RCC 7860 (cell line): Measurements from ENCODE around the gene OSBPL9.
"Not testable (repeated sequence)": the region's sequence is repeated elsewhere in the genome, so short reads cannot be mapped to it uniquely, and the experiment has no call there.

ENCODE experiments used
- DNase-seq: peaks from one replicate; pipeline ENCODE4 v3.0.0-alpha.2; 2015; ENCODE audit warnings: low spot score
- FAIRE-seq: peaks from 2 replicates; lab custom pipeline; 2012; peaks lifted over from hg19 to GRCh38; lab: Jason Lieb, UNC

Gene OSBPL9

DNA sequence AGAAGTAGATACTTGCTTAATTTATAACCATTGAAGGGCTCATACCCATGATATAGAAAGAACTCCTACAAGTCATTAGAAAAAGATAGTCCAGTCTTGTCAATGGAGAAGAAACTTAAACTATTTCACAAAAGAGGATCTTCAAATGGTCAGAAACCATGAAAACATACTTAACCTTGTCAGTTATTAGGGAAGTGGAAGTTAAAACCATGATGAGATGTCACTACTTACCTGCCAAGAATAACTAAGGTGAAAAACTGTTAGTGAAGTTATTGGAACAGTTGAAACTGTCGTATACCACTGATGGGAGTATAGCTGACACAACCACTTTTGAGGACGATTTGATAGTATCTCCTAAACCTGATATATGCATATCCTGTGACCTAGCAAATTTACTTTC lies 46.8 kb downstream of the OSBPL9 start:
- DNase-seq: no peak
- no peak for FAIRE-seq

DNA sequence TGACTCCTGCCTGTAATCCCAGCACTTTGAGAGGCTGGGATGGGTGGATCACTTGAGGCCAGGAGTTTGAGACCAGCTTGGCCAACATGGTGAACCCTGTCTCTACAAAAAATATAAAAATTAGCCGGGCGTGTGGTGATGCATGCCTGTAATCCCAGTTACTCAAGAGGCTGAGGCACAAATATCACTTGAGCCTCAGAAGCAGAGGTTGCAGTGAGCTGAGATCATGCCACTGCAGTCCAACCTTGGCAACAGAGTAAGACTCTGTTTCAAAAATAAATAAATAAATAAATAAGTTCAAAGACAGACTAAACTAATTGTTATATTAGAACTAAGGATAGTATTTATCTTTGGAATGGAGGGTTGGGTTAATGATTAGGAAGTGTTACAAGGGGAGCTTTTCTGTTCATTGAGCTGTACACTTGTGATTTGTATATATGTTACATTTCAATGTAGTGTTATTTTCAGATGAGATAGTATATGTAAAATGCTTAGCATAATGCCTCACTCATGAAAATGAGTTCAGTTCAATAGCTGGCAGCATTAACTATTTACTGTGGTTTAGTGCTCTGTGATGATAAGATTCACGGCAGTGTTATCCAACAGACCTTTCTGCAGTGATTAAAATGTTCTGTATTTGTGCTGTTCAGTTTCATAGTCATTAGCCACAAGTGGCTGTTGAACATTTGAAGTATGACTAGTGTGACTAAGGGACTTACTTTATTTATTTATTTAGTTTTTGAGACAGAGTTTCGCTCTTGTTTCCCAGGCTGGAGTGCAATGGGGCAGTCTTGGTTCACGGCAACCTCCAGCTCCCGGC lies 47.7 kb downstream of the OSBPL9 start:
- peak; percentile 46 for FAIRE-seq

DNA sequence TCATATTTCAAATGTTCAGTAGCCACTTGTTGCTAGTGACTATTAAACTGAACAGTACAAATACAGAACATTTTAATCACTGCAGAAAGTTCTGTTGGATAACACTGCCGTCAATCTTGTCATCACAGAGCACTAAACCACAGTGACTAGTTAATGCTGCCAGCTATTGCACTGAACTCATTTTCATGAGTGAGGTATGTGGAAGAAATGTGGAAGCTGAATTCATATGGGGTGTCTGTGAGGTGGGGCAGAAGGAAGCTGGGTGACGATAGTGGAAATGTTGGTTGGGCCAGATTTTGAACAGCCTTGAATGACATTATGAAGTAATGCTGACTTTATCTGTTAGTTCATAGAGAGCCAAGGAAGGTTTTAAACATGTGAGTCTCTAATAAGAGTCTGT lies 49.6 kb downstream of the OSBPL9 start:
- DNase-seq: peak; percentile 19
- no peak for FAIRE-seq

More for the DNA sequence above, 47.7 kb downstream of the OSBPL9 start:
- peak; percentile 23 for DNase-seq

DNA sequence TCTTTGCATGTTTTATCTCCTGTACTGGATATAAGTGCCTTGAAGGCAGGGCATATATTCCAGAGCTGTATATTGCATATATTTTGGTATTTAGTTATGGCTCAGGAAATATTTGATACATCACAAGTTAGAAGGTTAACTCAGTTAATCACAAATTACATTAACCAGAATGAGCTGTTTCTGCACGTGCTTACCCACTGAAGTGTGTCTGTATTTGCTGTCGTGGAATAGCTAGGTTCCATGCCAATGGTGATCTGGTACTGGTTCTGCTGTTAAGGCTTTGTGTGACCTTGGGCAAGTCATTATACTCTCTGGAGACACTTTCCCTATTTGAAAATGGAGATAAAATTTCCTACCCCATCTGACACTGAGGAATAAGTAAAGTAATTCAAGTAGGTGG lies 50.7 kb downstream of the OSBPL9 start:
- FAIRE-seq: peak; percentile 69
- peak; percentile 44 for DNase-seq

DNA sequence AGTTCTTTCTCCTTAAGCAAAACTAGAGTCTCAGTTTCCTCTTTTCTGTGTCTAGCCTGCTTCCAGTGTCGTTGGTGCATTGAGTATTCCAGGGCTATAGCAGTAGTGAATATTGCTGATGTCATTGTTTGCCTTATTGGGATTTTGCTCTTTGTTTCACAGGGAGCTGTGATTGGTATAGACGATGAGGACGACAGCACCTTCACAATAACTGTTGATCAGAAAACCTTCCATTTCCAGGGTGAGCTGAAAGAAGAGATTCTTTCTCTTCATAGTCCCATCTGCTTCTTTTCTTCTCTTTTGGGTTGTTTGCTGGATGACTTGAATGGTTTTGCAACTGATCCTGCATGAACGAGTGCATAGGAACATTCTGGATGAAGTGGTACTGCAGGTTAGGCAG lies 52.4 kb downstream of the OSBPL9 start:
- DNase-seq: no peak
- no peak for FAIRE-seq

DNA sequence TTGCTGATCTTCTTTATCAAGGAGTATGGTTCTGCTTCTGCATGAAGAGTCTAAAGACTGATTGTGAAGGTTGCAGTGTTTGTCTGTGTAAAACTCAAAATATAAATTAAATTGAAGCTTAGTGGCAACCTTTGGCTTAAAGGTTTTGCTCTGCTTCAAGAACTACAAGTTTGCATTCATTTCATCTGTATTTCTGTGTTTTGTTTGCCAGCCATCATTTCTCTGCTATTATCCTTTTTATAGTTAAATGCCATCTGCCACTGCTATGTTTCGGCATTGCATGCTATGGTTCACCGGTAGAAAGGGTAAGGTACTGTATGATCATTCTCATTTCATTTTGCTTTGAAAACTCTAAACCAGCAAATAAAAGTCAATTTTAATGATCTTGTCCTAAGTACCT lies 52.9 kb downstream of the OSBPL9 start:
- DNase-seq: no peak
- FAIRE-seq: no peak

DNA sequence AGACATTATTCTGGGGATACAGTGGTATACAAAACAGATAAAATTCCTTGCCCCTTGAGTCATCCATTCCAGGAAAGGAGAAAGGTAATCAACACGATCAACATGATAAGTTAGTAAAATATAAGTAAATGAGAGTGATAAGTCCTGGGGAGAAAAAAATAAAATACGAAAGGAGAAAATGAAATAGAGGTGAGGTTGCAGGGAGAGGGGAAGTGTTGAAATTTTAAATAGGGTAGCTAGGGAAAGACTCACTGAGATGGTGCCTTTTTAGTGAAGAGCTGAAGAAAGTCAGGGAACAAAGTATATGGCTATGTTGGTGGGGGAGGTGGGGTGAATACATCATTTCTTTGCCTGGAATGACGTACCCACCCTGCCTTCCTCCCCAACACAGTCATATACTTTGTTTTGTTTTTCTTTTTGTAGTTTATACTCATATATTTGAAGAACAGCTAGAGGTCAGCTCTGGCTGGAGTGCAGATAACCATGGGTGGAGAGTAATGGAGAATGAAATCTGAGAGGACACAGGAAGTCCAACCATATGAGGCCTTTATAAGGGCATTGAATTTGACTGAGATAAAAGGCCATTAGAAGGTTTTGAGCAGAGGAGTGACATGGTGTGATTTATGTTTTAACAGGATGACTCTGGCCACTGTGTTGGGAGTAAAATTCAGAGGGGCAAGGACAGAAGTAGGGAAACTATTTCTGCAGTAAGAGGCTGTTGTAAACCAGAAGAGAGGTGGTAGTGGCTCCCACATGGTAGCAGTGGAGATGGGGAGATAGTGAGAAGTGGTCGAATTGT lies 54.8 kb downstream of the OSBPL9 start:
- no peak for DNase-seq
- no peak for FAIRE-seq

DNA sequence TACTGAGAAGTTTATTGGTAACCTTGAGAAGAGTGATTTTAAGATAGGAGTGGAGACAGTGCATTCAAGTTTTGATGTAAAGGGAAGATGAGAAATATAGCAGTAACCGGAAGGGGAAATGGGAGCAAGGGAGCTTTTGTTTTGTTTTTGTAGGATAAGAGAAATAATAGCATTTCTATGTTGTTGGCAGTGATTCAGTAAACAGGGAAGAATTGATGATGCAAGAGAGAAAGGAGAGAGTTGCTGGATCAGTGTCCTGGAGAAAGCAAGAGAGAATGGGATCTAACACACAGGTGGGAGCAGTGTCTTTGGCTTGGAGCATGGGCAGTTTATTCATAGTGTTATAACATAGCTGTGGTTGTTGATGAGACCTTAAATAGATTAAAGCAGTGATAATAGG lies 56.4 kb downstream of the OSBPL9 start:
- DNase-seq (no peak), FAIRE-seq (no peak)

DNA sequence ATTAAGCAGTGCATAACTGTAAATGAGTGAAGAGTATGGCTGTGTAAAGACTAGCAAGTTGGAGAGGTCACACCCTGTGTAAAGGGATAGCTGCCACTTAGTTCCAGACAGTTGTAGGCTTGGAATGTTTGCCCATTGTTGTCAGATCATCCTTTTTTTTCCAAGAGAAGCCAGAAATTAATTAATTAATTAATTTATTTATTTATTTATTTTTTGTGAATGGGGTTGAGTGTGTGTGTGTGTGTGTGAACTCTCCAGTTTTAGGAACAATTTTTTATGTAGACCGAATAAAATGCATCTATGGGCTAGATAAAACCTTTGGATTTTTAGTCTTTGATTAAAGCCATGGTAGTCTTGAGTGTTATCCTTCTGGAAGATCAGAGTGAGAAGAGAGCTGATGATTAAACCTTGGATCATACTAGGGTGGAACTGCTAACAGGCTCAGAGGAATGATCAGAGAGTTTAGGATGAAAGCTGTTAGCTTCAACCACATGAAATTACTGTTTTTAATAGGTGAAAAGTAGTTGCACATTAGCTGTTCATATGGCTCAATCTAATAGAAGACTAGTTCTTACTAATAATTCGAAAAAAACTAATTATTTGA lies 58.4 kb downstream of the OSBPL9 start:
- DNase-seq: no peak
- FAIRE-seq: no peak

DNA sequence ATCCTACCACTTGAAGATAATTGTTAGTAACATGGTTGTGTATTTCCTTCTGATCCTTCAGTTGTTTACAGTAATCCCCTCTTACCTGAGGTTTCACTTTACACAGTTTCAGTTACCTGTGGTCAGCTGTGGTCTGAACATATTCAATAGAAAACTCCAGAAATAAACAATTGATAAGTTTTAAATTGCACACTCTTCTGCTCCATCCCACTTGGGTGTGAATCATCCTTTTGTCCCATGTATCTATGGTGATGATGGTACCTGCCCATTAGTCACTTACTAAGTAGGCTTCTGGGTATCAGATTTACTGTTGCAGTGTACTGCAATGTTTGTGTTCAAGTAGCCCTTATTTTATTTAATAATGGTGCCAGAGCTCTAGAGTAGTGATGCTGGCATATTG lies 62.5 kb downstream of the OSBPL9 start:
- FAIRE-seq: no peak

DNA sequence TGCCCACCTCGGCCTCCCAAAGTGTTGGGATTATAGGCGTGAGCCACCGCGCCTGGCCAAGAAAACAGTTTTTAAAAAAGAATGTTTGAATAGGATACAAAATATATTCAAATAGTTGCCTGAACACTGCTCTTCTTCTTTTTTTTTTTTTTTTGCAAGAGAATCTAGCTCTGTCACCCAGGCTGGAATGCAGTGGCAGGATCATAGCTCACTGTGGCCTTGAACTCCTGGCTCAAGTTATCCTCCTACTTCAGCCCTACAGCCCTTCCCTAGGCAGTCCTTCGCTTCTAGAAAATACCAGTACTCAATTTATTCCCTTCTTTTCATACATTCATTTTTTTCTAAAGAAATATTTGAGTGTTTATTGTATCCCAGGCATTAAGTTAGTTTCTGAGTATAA lies 67.9 kb downstream of the OSBPL9 start:
- DNase-seq (no peak), FAIRE-seq (no peak)

More for the DNA sequence above, 62.5 kb downstream of the OSBPL9 start:
- peak; percentile 44 for DNase-seq

DNA sequence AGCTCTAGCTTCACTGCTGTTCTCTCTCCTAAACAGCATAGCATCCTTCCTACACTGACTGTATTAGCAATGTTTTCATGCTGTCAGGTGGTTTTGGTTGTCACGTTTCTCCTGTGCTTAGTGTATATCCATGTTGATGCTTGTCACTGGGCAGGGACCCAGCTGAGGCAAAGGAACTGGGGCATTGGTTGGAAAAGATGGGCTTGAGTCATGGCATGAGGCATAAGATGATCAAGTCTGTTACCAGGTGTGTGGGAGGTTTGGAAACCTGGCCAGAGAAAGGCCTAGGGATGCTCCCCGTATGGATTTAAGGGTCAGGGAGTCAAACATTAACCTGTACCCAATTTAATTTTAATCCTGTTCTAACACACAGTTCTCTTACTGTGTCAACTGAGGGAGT lies 69.6 kb downstream of the OSBPL9 start:
- no peak for FAIRE-seq
- peak; percentile 50 for DNase-seq

DNA sequence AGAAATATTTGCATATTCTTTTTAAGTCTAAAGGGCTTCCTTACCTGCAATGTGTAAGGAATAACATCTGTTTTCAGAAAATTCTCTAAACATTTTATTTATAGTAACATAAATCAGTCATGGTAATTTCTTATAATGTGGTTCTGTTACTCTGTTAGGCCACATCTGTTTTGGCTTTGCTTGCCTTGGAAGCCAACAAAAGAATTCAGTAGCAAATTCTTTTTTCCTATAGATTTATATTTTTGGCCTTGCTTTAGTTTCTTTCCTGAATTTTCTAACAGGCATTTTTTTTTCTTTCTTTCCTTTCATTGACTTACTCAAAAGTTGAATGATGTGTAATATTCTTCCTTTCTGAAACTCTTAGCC lies 72.2 kb downstream of the OSBPL9 start:
- no peak for FAIRE-seq
- DNase-seq: no peak

DNA sequence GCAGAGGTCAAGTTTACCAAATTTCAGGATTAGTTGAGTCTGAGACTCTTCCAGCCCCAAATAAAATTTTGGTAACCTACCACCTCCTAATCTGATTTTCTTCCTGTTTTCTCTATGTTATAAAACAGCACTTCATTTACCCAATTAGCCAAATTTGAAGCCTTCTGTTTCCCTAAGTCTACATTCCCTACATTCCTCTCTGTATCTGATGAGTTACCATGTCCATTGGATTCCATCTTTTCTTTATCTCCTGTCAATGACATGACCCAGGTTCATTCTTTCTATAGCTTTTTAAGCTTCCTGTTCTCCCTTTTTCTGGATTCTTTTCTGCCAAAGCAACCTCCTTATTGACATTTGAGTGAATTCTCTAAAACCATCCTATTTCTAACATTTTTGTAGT lies 72.8 kb downstream of the OSBPL9 start:
- no peak for FAIRE-seq
- DNase-seq: no peak

DNA sequence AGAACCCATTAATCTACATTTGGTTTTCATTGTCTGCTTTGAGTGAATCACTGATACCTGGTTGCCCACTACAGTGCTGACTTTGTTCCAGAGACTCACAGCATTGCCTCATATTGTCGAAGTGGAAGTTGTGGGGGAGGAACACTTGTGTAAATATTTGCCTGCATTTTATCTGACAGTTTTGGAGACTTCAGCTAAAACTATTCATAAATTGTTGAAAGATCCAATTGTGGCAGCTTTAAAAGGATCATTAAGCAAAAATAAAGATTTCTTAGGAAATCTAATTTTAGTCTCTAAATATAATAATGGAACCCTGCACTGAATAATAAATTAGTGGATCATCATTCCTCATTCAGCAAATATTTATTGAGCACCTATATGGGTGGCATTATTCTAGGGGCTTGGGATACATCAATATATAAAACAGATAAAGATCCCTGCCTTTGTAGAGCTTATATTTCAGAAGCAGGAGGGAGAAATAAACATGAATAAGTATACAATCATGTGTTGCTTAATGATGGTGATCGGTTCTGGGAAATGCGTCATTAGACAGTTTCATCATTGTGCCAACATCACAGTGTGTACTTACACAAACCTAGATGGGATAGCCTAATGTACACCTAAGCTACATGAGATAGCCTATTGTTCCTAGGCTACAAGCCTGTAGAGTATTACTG lies 73.5 kb downstream of the OSBPL9 start:
- DNase-seq (peak; percentile 44), FAIRE-seq (peak; percentile 83)

DNA sequence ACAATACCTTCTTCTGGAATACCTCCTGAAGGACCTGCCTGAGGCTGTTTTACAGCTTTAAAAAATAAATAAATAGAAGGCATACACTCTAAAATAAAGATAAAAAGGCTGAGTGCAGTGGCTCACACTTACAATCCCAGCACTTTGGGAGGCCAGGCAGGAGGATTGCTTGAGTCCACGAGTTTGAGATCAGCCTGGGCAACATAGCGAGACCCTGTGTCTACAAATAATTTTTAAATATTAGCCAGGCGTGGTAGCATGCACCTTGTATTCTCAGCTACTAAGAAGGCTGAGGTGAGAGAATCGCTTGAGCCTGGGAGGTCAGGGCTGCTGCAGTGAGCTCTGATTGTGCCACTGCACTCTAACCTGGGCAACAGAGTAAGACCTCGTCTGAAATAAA lies 75.0 kb downstream of the OSBPL9 start:
- DNase-seq: no peak
- no peak for FAIRE-seq

DNA sequence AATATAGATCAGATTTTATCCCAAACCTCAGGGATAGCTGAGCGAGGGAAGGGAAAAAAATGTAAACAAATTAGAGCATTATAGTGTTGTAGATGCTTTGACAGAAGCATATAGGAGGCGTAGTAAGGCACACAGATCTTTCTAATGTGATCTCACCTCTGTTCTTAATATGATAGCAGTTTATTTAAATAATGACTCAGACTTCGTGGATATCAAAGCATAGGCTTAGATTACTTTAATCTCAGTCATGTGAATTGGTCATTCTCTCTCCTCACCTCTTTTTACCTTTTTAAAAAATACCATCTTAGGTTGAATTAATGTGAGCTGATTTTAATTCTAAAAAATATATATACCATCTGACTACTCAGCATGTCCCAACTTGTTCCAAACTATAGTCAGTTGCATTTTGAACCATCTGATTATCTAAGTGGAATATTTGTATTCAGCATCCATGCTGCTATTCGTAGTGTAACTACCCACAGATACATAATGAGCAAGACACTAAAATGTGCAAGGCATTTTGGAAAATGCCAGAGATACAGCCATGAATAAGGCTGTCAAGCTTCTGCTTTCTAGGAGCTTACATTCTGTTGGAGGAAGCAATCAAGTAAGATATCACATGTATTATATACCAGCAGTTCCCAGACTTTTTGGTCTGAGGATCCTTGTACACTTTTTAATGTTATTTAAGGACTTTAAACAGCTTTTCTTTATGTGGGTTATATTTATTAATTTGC lies 76.7 kb downstream of the OSBPL9 start:
- DNase-seq (no peak), FAIRE-seq (no peak)

DNA sequence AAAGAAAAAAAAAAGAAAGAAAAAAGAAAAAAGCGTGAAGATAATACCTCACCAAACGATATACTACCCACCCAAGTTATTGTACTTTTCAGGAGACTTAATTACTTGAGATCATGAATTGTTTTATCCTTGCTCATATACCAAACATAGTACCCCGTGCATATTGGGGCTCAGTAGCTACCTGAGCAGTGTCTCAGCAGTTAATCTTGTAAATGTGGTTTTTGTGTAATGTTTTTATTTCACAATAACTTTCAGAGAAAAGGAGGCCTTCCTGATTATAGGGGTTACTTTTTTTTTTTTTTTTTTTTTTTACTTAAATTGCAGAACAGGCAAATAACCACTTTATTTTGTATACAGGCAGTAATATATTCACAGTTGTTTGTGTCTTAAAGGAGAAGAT lies 80.3 kb downstream of the OSBPL9 start:
- FAIRE-seq (no peak), DNase-seq (no peak)

DNA sequence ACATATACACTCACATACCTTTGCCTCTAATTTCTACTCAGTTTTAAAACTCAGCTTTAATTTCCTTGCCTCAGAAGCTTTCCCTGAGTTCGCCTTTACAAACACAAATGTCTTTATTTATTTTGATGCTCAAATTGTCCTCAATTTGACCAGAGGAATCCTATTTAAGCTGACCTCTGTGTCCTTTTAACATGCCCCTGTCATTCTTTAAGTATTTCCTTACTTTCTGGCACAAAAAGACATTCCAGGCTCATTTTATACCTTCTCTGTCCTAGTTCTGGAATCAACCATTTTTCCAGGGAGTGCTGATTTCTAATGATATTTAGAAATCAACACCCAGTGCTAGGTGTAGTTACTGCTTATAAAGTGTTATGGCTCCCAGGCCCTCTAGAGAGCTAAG lies 82.5 kb downstream of the OSBPL9 start:
- no peak for DNase-seq
- FAIRE-seq: no peak

DNA sequence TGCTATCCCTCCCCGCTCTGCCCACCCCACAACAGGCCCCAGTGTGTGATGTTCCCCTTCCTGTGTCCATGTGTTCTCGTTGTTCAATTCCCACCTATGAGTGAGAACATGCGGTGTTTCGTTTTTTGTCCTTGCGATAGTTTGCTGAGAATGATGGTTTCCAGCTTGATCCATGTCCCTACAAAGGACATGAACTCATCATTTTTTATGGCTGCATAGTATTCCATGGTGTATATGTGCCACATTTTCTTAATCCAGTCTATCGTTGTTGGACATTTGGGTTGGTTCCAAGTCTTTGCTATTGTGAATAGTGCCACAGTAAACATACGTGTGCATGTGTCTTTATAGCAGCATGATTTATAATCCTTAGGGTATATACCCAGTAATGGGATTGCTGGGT lies 84.9 kb downstream of the OSBPL9 start:
- FAIRE-seq, DNase-seq: not testable (repeated sequence)

DNA sequence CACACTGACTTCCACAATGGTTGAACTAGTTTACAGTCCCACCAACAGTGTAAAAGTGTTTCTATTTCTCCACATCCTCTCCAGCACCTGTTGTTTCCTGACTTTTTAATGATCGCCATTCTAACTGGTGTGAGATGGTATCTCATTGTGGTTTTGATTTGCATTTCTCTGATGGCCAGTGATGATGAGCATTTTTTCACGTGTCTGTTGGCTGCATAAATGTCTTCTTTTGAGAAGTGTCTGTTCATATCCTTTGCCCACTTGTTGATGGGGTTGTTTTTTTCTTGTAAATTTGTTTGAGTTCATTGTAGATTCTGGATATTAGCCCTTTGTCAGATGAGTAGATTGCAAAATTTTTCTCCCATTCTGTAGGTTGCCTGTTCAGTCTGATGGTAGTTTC lies 85.3 kb downstream of the OSBPL9 start:
- not testable (repeated sequence) for FAIRE-seq, DNase-seq
